Measurements from ENCODE around the gene B3GNT2. TPM values are rescaled to one million over a fixed set of nuclear protein-coding genes. Genes with fewer than 3 reads are reported as not detected.

Gene B3GNT2
- total and polyA plus RNA-seq, 9 of the 15 experiments (the other 6 are each of a cell fraction or from before 2014, with no cell fraction given) = 6.0 to 38.9 (median 25.0) TPM

DNA sequence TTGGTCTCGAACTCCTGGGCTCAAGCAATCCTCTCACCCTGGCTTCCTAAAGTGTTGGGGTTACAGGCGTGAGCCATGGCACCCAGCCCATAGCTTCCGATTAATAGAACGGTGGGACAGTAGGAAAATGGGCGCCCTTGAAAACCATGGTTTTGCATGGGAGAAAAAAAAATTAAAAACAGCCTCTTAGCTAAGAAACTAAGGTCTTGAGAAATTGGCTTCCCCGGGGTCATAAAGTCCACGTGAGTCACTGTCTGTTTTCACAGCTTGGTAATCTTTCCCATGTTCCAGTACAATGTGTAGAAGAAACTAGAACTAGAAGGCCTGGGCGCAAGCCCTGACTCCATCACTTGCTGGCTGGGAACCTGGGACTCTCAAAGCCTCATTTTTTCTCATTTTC, 20.7 kb downstream of the B3GNT2 start:
- no peak overlapping the region for H3K4me3 ChIP-seq
- no TSS peak for BruUV-seq (replicated peaks)
- H4K20me1 ChIP-seq (replicated peaks; ENCODE audit: control insufficient read depth, insufficient read depth, low read length) = peaks cover 34% of the 10 kb centered on the region
- intact Hi-C loops (cut with micrococcal nuclease) (loop anchor here (5.0 to 10.0 kb wide), 2 partner anchors 81 to 222 kb away; no protein-coding TSS in a partner anchor), in situ Hi-C loops (cut with MboI) (no loop called here)
- peaks cover 16 to 42% of the 10 kb centered on the region in 2 experiments for H3K4me1 ChIP-seq (replicated peaks in 1 of 2; ENCODE audit: control insufficient read depth in 2 of 2, insufficient read depth in 2 of 2, low read length in 2 of 2)
- peaks cover 10% of the 10 kb centered on the region for H3K9me1 ChIP-seq (ENCODE audit: control insufficient read depth, insufficient read depth, low read length)
- H3K27me3 ChIP-seq (ENCODE audit: control insufficient read depth in 2 of 2, insufficient read depth in 2 of 2, low read length in 2 of 2) = no peaks in the 10 kb centered on the region
- peak in 1 of 4 experiments; percentile 26 for DNase-seq (ENCODE audit: extremely low read depth in 1 of 4, low spot score in 3 of 4)
- POLR2A ChIA-PET = interaction anchor here (1.3 kb wide), 1 partner anchor 15 kb away, joined by 3 read pairs; no protein-coding TSS in a partner anchor
- TF ChIP-seq ZNF121 (CRISPR knock-in tag; conservative IDR thresholded peaks at IDR 0.05) (peak; percentile 36; the same call in 1 of the 2 replicates), ELF2 (CRISPR knock-in tag; IDR thresholded peaks at IDR 0.05) (no peak), HNRNPUL1 (IDR thresholded peaks at IDR 0.05; ENCODE audit: low read length) (no peak), LEF1 (IDR thresholded peaks at IDR 0.05) (no peak), MAFF (IDR thresholded peaks at IDR 0.05; ENCODE audit: low read length) (no peak)
- CTCF ChIA-PET (ENCODE audit: low intra/inter-chr PET ratio) = interaction anchor here (0.6 kb wide), 1 partner anchor 555 kb away, joined by 3 read pairs; no protein-coding TSS in a partner anchor
- H2AFZ ChIP-seq (ENCODE audit: low read depth, low read length) = no peak overlapping the region
- no peak overlapping the region for H3K27ac ChIP-seq (ENCODE audit: extremely low read depth, low read depth, low read length)
- H3K9me3 ChIP-seq (replicated peaks; ENCODE audit: control insufficient read depth, insufficient read depth, low read depth, low read length) = 0 out of 2 replicates have a peak, but pooled peaks cover 2% of the 10 kb centered on the region
- H3K79me2 ChIP-seq (ENCODE audit: control insufficient read depth, insufficient read depth, low read length) = peaks cover 100% of the 10 kb centered on the region
- no peak overlapping the region for H3K9ac ChIP-seq (ENCODE audit: insufficient read depth in 1 of 2, low read depth in 2 of 2, low read length in 2 of 2)
- H3K36me3 ChIP-seq (ENCODE audit: control insufficient read depth, insufficient read depth, low read length) = peaks cover 14% of the 10 kb centered on the region; the same call in 2 of the 3 replicates
- ATAC-seq = no peak
- H3K4me2 ChIP-seq (ENCODE audit: insufficient read depth, low read length) = no peak overlapping the region
- WGBS (ENCODE audit: insufficient coverage, low coverage, missing lambda C conversion rate) = 80% methylated on average over 8 of the region's 8 CpGs
- no peak for FAIRE-seq

DNA sequence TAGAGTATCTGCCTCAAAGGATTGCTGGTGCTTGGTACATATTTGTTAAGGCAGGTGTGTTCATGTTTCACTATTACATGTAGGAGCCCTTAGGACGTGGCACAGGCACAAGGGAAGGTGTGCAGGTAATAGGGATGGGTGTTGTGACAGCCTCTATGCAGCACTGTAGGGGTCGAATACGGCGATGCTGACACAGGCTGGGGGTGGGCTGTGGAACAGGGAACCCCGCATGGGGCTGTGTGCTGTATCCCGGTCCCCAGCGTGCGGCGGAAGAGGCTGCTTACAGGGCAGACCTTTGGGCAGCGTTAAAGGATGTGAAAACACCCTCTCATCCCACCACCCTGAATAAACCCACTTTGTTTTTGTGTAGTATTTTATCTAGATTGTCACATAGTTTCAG, 21.5 kb downstream of the B3GNT2 start:
- Histone ChIP-seq H3K9ac (ENCODE audit: insufficient read depth in 1 of 2, low read depth in 2 of 2, low read length in 2 of 2) (no peak overlapping the region; a peak in 2 of 4 replicates), H3K27me3 (ENCODE audit: control insufficient read depth in 2 of 2, insufficient read depth in 2 of 2, low read length in 2 of 2) (no peaks in the 10 kb centered on the region), H3K9me3 (replicated peaks; ENCODE audit: control insufficient read depth, insufficient read depth, low read depth, low read length) (0 out of 2 replicates have a peak, but pooled peaks cover 2% of the 10 kb centered on the region), H3K9me1 (ENCODE audit: control insufficient read depth, insufficient read depth, low read length) (peaks cover 10% of the 10 kb centered on the region), H3K27ac (ENCODE audit: extremely low read depth, low read depth, low read length) (no peak overlapping the region), H3K79me2 (ENCODE audit: control insufficient read depth, insufficient read depth, low read length) (peaks cover 100% of the 10 kb centered on the region), H3K4me3 (no peak overlapping the region), H3K36me3 (ENCODE audit: control insufficient read depth, insufficient read depth, low read length) (peaks cover 22% of the 10 kb centered on the region; the same call in 2 of the 3 replicates), H3K4me2 (ENCODE audit: insufficient read depth, low read length) (no peak overlapping the region), H4K20me1 (replicated peaks; ENCODE audit: control insufficient read depth, insufficient read depth, low read length) (peaks cover 31% of the 10 kb centered on the region), H2AFZ (ENCODE audit: low read depth, low read length) (no peak overlapping the region), H3K4me1 (replicated peaks in 1 of 2; ENCODE audit: control insufficient read depth in 2 of 2, insufficient read depth in 2 of 2, low read length in 2 of 2) (peaks cover 16 to 42% of the 10 kb centered on the region in 2 experiments)
- ChIA-PET CTCF (ENCODE audit: low intra/inter-chr PET ratio) (no interaction called here), POLR2A (interaction anchor here (1.3 kb wide), 1 partner anchor 14 kb away, joined by 3 read pairs; no protein-coding TSS in a partner anchor)
- no peak for FAIRE-seq
- in situ Hi-C loops (cut with MboI) = no loop called here
- BruUV-seq (replicated peaks) = no TSS peak
- DNase-seq (ENCODE audit: extremely low read depth in 1 of 4, low spot score in 3 of 4) = no peak
- intact Hi-C loops (cut with micrococcal nuclease) = loop anchor here (5.0 to 10.0 kb wide), 2 partner anchors 80 to 223 kb away; no protein-coding TSS in a partner anchor
- no peak for ATAC-seq
- WGBS (ENCODE audit: insufficient coverage, low coverage, missing lambda C conversion rate) = 93% methylated on average over 10 of the region's 10 CpGs
- TF ChIP-seq HNRNPUL1 (IDR thresholded peaks at IDR 0.05; ENCODE audit: low read length) (no peak), HDAC2 (IDR thresholded peaks at IDR 0.05) (no peak), RFX7 (CRISPR knock-in tag; IDR thresholded peaks at IDR 0.05) (no peak), CAMTA2 (CRISPR knock-in tag; conservative IDR thresholded peaks at IDR 0.05) (no peak), XRCC3 (IDR thresholded peaks at IDR 0.05) (no peak), TBL1XR1 (IDR thresholded peaks at IDR 0.05; ENCODE audit: low read length in 2 of 2) (no peak), GATAD2A (IDR thresholded peaks at IDR 0.05) (no peak), NELFE (IDR thresholded peaks at IDR 0.05; ENCODE audit: insufficient read depth, insufficient read length) (no peak), NR4A1 (CRISPR knock-in tag; IDR thresholded peaks at IDR 0.05) (no peak), NR4A1 (tag; IDR thresholded peaks at IDR 0.05) (no peak)
- TF ChIP-seq, protein P1, sequence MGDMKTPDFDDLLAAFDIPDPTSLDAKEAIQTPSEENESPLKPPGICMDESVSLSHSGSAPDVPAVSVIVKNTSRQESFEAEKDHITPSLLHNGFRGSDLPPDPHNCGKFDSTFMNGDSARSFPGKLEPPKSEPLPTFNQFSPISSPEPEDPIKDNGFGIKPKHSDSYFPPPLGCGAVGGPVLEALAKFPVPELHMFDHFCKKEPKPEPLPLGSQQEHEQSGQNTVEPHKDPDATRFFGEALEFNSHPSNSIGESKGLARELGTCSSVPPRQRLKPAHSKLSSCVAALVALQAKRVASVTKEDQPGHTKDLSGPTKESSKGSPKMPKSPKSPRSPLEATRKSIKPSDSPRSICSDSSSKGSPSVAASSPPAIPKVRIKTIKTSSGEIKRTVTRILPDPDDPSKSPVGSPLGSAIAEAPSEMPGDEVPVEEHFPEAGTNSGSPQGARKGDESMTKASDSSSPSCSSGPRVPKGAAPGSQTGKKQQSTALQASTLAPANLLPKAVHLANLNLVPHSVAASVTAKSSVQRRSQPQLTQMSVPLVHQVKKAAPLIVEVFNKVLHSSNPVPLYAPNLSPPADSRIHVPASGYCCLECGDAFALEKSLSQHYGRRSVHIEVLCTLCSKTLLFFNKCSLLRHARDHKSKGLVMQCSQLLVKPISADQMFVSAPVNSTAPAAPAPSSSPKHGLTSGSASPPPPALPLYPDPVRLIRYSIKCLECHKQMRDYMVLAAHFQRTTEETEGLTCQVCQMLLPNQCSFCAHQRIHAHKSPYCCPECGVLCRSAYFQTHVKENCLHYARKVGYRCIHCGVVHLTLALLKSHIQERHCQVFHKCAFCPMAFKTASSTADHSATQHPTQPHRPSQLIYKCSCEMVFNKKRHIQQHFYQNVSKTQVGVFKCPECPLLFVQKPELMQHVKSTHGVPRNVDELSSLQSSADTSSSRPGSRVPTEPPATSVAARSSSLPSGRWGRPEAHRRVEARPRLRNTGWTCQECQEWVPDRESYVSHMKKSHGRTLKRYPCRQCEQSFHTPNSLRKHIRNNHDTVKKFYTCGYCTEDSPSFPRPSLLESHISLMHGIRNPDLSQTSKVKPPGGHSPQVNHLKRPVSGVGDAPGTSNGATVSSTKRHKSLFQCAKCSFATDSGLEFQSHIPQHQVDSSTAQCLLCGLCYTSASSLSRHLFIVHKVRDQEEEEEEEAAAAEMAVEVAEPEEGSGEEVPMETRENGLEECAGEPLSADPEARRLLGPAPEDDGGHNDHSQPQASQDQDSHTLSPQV (IDR thresholded peaks at IDR 0.05) = no peak

Data from K562 (cell line).